Gastroesophageal sphincter (tissue), 3 donors: ENCODE data around the gene VPS4B.

Experiments used
- CTCF ChIP-seq, 4 experiments: fragments of 200-600 bp in 2 of 4; fragments of 450-650 bp in 2 of 4; sonication (generic) in 1 of 4; IDR thresholded peaks; one replicate each; pipeline ENCODE4 v1.5.1; 2017 to 2019; ENCODE audit warnings: antibody characterized with exemption in 4 of 4, mild to moderate bottlenecking in 2 of 4, moderate library complexity in 2 of 4
- EP300 ChIP-seq: sonication (generic); formaldehyde crosslinking; IDR thresholded peaks from one replicate; pipeline ENCODE4 v1.6.1; 2017; ENCODE audit warnings: antibody characterized with exemption, mild to moderate bottlenecking
- POLR2A ChIP-seq, 2 donors: fragments of 450-650 bp; IDR thresholded peaks; one replicate each; pipeline ENCODE4 v1.6.1; 2017; ENCODE audit warnings: antibody characterized with exemption in 2 of 2, mild to moderate bottlenecking in 2 of 2, moderate library complexity in 1 of 2
- POLR2AphosphoS5 ChIP-seq: sonication (generic); formaldehyde crosslinking; IDR thresholded peaks from one replicate; pipeline ENCODE4 v1.6.1; 2017; ENCODE audit warnings: antibody characterized with exemption

DNA sequence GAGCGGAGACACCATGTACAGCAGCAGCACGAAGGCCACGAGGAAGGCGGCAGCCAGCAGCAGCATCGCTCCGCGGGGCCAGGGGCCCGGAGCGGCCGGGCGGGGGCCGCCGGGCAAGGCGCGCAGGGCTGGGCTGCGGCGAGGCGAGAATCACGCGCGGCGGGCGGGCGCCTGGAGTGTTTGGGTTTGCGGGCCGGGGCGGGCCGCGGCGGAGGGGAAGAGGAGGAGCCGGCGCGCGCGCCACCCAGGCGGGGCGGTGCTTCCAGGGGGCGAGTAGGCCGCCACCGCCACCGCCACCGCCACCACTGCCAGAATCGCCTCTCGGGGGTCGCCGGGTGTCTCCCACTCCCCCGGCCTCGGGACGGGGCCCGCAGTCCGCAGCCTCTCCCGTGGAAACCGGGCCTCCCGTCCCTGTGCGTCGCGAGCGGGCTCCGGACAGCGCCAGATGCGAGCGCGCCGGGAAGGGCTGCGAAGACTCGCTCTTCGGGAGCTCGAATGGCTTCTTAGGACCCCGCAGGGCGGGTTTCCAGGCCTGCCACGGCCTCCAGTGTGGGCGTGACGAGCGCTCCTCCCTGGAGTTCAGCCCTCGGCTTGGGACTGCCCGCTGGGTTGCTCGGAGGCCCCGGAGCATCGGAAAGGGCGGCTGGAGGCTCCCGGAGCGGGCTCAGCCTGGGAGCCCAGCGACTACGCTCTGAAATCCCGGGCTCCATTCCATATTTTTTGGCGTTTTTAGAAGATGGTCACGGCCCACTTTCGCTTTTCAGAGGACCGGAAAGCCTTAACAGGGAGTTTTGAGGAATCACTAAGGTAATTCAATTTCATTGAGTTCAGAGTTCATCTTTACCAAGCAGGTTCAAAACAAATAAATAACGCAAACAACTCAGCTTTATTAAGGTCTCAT, 55.0 kb downstream of the VPS4B start, which contains the start of gene KDSR:
- TF ChIP-seq POLR2A (IDR thresholded peaks at IDR 0.05) (peak; percentile 73 to 89), CTCF (IDR thresholded peaks at IDR 0.05) (peak in 1 of 4 experiments; percentile 17), EP300 (no peak), POLR2AphosphoS5 (peak; percentile 59)
